LNCaP clone FGC (cell line): Measurements from ENCODE around the gene AQP5.
A peak's percentile ranks its signal among the peaks of the same experiment; 100 is the strongest.

Source experiments
- DNase-seq: peaks from one replicate; pipeline ENCODE4 v3.0.0-alpha.2; 2011; ENCODE audit warnings: low read depth
- H3K4me3 ChIP-seq: 2 replicates; pipeline ENCODE4 v1.5.1; 2011; ENCODE audit warnings: mild to moderate bottlenecking, low read depth, low read length, control low read depth
- CTCF ChIP-seq: IDR thresholded peaks from 2 replicates; pipeline ENCODE4 v1.5.1; 2012; ENCODE audit warnings: mild to moderate bottlenecking; ENCODE audit not compliant: control insufficient read depth, insufficient read depth; ENCODE audit errors: extremely low read depth

The AQP5 gene

GRCh38 chr12:49974231-49974675 is 12.6 kb downstream of the AQP5 start:
- peak; percentile 80 for TF ChIP-seq CTCF
- no peak for DNase-seq
- no peak overlapping the region for H3K4me3 ChIP-seq

- no peak for TF ChIP-seq CTCF
- H3K4me3 ChIP-seq, result no peak overlapping the region
- DNase-seq, result no peak
These were observed 13.1 kb downstream of the AQP5 start for GRCh38 chr12:49974677-49975317.

GRCh38 chr12:49975318-49975761 is 13.7 kb downstream of the AQP5 start:
- no peak for TF ChIP-seq CTCF
- DNase-seq, result no peak
- H3K4me3 ChIP-seq, result no peak overlapping the region

GRCh38 chr12:49976557-49976956 is 14.9 kb downstream of the AQP5 start:
- TF ChIP-seq CTCF, result no peak
- no peak for DNase-seq
- H3K4me3 ChIP-seq, result no peak overlapping the region

GRCh38 chr12:49978125-49978524 is 16.5 kb downstream of the AQP5 start:
- DNase-seq, result no peak
- no peak for TF ChIP-seq CTCF
- no peak overlapping the region for H3K4me3 ChIP-seq

GRCh38 chr12:49979016-49979586 is 17.4 kb downstream of the AQP5 start:
- DNase-seq, result no peak
- H3K4me3 ChIP-seq, result no peak overlapping the region
- TF ChIP-seq CTCF, result no peak

- no peak for TF ChIP-seq CTCF
- no peak overlapping the region for H3K4me3 ChIP-seq
- DNase-seq, result no peak
These were observed 18.1 kb downstream of the AQP5 start for GRCh38 chr12:49979791-49980190.
